BE2C (cell line): ENCODE results near the gene PEAK1.

Experiments
- DNase-seq: peaks from one replicate; pipeline ENCODE4 v3.0.0-alpha.2; 2020
- H3K27me3 ChIP-seq: fragments of 250-450 bp; sonication (Bioruptor Pico); 2 replicates; pipeline ENCODE4 v1.5.1; 2020; ENCODE audit warnings: mild to moderate bottlenecking
- H3K36me3 ChIP-seq: fragments of 250-450 bp; sonication (Bioruptor Pico); 2 replicates; pipeline ENCODE4 v1.5.1; 2020; ENCODE audit warnings: mild to moderate bottlenecking
- H3K4me1 ChIP-seq: fragments of 250-450 bp; sonication (Bioruptor Pico); 2 replicates; pipeline ENCODE4 v1.5.1; 2020
- H3K4me3 ChIP-seq: 2 replicates; pipeline ENCODE4 v1.5.1; 2011; ENCODE audit warnings: low read depth, low read length
- H3K9me3 ChIP-seq: fragments of 250-450 bp; sonication (Bioruptor Pico); 2 replicates; pipeline ENCODE4 v1.5.1; 2020
- CTCF ChIP-seq: IDR thresholded peaks from 2 replicates; pipeline ENCODE4 v1.5.1; 2012; ENCODE audit warnings: mild to moderate bottlenecking, low read depth, low read length

The PEAK1 gene

GRCh38 chr15:77093436-77093835 is 326.5 kb downstream of the PEAK1 start:
- H3K27me3 ChIP-seq, result no peaks in the 10 kb centered on the region
- H3K9me3 ChIP-seq, result no peaks in the 10 kb centered on the region
- TF ChIP-seq CTCF, result no peak
- no peaks in the 10 kb centered on the region; the same call in 1 of the 2 replicates for H3K4me1 ChIP-seq
- no peak overlapping the region for H3K4me3 ChIP-seq
- DNase-seq, result no peak
- H3K36me3 ChIP-seq, result no peaks in the 10 kb centered on the region

- no peaks in the 10 kb centered on the region for H3K9me3 ChIP-seq
- no peak overlapping the region for H3K4me3 ChIP-seq
- no peak for TF ChIP-seq CTCF
These were observed 328.8 kb downstream of the PEAK1 start for GRCh38 chr15:77091097-77091496.

GRCh38 chr15:77087213-77087612 is 332.7 kb downstream of the PEAK1 start:
- H3K36me3 ChIP-seq, result no peaks in the 10 kb centered on the region
- no peak overlapping the region for H3K4me3 ChIP-seq
- H3K27me3 ChIP-seq, result no peaks in the 10 kb centered on the region
- no peaks in the 10 kb centered on the region for H3K9me3 ChIP-seq
- peaks cover 9% of the 10 kb centered on the region for H3K4me1 ChIP-seq
- TF ChIP-seq CTCF, result no peak
- no peak for DNase-seq

More at GRCh38 chr15:77091097-77091496, 328.8 kb downstream of the PEAK1 start:
- Histone ChIP-seq H3K36me3 (no peaks in the 10 kb centered on the region), H3K4me1 (no peaks in the 10 kb centered on the region), H3K27me3 (no peaks in the 10 kb centered on the region)
- no peak for DNase-seq

- TF ChIP-seq CTCF, result no peak
These were observed 334.6 kb downstream of the PEAK1 start for GRCh38 chr15:77085297-77085696.

GRCh38 chr15:77084436-77084835 is 335.5 kb downstream of the PEAK1 start:
- TF ChIP-seq CTCF, result no peak
- Histone ChIP-seq H3K4me1 (peaks cover 9% of the 10 kb centered on the region), H3K27me3 (no peaks in the 10 kb centered on the region), H3K4me3 (no peak overlapping the region), H3K36me3 (no peaks in the 10 kb centered on the region), H3K9me3 (no peaks in the 10 kb centered on the region)
- DNase-seq, result no peak

More at GRCh38 chr15:77085297-77085696, 334.6 kb downstream of the PEAK1 start:
- Histone ChIP-seq H3K36me3 (no peaks in the 10 kb centered on the region), H3K27me3 (no peaks in the 10 kb centered on the region), H3K4me3 (no peak overlapping the region), H3K9me3 (no peaks in the 10 kb centered on the region), H3K4me1 (peaks cover 9% of the 10 kb centered on the region)
- DNase-seq, result no peak

GRCh38 chr15:77083381-77084160 is 336.3 kb downstream of the PEAK1 start:
- Histone ChIP-seq H3K36me3 (no peaks in the 10 kb centered on the region), H3K4me1 (peaks cover 9% of the 10 kb centered on the region), H3K9me3 (no peaks in the 10 kb centered on the region), H3K4me3 (peak overlapping the region; percentile 27; the same call in 1 of the 2 replicates), H3K27me3 (no peaks in the 10 kb centered on the region)
- DNase-seq, result peak; percentile 95
- no peak for TF ChIP-seq CTCF
